Uterus (tissue), 4 donors: ENCODE results near the gene AIMP1. TPM values are rescaled to one million over a fixed set of nuclear protein-coding genes. Genes with fewer than 3 reads are reported as not detected.

ENCODE experiments used
- DNase-seq, 2 donors: peaks; one replicate each; pipeline ENCODE4 v3.0.0-alpha.2; 2019 to 2020
- H3K27ac ChIP-seq, 2 donors: fragments of 200-600 bp; sonication (generic); 1 replicate in 1 of 2; 2 replicates in 1 of 2; pipeline ENCODE4 v1.5.1; 2016 to 2018
- H3K27me3 ChIP-seq, 2 donors: fragments of 200-600 bp; sonication (generic); one replicate each; pipeline ENCODE4 v1.5.1; 2018 to 2019; ENCODE audit warnings: control low read depth in 1 of 2
- H3K36me3 ChIP-seq, 2 donors: fragments of 200-600 bp; sonication (generic); one replicate each; pipeline ENCODE4 v1.5.1; 2019; ENCODE audit warnings: control low read depth in 1 of 2
- H3K4me1 ChIP-seq, 2 donors: fragments of 200-600 bp; sonication (generic); one replicate each; pipeline ENCODE4 v1.5.1; 2018 to 2019; ENCODE audit warnings: control low read depth in 1 of 2
- H3K4me3 ChIP-seq, 2 donors: fragments of 200-600 bp; sonication (generic); 1 replicate in 1 of 2; 2 replicates in 1 of 2; pipeline ENCODE4 v1.5.1; 2018 to 2019; ENCODE audit warnings: mild to moderate bottlenecking in 1 of 2
- H3K9me3 ChIP-seq, 2 donors: fragments of 200-600 bp; sonication (generic); one replicate each; pipeline ENCODE4 v1.5.1; 2019; ENCODE audit warnings: control low read depth in 1 of 2
- POLR2A ChIP-seq, 2 donors: fragments of 450-650 bp; IDR thresholded peaks; one replicate each; pipeline ENCODE4 v1.6.1; 2016; ENCODE audit warnings: antibody characterized with exemption in 2 of 2, mild to moderate bottlenecking in 1 of 2, moderate library complexity in 1 of 2
- intact Hi-C: fragments of 100-400 bp; cut with DNase I; formaldehyde crosslinking; loops from one replicate; pipeline ENCODE4 v1.15.1; 2023; ENCODE audit warnings: low total_unique reads
- total RNA-seq, 4 donors: library from RNA; depleted of rRNA in 3 of 4; stranded (reverse); fragments of >200 nt in 3 of 4; gene quantifications; one replicate each; pipeline versions ENCODE4 v1.1.0 to v1.2.4, GENCODE V29; 2014 to 2023
- TF ChIP-seq, protein P1 (sequence below), 4 experiments: fragments of 200-600 bp in 2 of 4; fragments of 450-650 bp in 2 of 4; sonication (generic) in 2 of 4; IDR thresholded peaks; one replicate each; pipeline ENCODE4 v1.5.1; 2016 to 2019; ENCODE audit warnings: antibody characterized with exemption in 4 of 4, mild to moderate bottlenecking in 2 of 4, moderate library complexity in 1 of 4
- donor health status: DM: yes; HTN: yes; CAD: no.

The AIMP1 gene
- total RNA-seq, 4 donors from 2014 or later: 15.1 to 42.4 (median 29.3) TPM

- Histone ChIP-seq H3K9me3 (no peaks in the 10 kb centered on the region), H3K4me1 (no peaks in the 10 kb centered on the region), H3K27me3 (no peaks in the 10 kb centered on the region), H3K27ac (no peak overlapping the region), H3K4me3 (no peak overlapping the region), H3K36me3 (no peaks in the 10 kb centered on the region)
- intact Hi-C loops: no loop called here
- no peak for DNase-seq
- TF ChIP-seq POLR2A (IDR thresholded peaks at IDR 0.05): no peak
- TF ChIP-seq, protein P1, sequence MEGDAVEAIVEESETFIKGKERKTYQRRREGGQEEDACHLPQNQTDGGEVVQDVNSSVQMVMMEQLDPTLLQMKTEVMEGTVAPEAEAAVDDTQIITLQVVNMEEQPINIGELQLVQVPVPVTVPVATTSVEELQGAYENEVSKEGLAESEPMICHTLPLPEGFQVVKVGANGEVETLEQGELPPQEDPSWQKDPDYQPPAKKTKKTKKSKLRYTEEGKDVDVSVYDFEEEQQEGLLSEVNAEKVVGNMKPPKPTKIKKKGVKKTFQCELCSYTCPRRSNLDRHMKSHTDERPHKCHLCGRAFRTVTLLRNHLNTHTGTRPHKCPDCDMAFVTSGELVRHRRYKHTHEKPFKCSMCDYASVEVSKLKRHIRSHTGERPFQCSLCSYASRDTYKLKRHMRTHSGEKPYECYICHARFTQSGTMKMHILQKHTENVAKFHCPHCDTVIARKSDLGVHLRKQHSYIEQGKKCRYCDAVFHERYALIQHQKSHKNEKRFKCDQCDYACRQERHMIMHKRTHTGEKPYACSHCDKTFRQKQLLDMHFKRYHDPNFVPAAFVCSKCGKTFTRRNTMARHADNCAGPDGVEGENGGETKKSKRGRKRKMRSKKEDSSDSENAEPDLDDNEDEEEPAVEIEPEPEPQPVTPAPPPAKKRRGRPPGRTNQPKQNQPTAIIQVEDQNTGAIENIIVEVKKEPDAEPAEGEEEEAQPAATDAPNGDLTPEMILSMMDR (IDR thresholded peaks at IDR 0.05): no peak
These were observed 14.3 kb upstream of the AIMP1 start for GRCh38 chr4:106302062-106302438.

DNA sequence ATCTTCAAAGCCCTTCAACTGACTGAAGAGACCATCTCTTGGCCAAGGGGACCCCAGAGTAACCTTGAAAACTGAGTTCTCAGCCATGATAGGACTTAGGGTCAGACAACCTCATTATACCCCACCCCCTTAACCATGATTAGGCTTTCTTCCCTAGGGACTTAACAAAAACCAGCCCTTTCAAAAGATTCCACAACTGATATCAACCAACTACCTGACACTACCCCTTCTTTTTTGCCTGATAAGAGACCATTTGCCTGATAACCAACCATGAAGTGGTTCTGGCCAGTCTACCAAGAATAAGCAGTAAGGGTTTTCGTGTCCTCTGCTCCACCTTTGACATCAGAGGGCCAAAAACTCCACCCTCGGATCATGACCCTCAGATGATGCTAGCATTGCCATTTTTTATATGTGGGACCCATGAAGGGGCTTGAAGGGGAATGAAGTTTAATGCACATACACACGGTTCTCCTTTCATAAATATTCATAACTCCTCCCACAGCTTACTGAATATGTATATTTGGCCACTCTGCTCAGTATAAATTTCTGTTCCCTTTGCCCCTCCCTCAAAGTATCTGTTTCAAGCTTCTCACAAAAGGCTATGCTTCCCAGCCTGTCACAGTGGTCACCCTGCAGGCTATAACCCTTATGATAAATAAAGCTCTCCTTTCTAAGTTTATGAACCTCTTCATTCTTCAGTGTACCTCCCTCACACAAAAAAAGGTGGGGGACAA, 12.6 kb upstream of the AIMP1 start:
- Histone ChIP-seq H3K4me1 (no peaks in the 10 kb centered on the region), H3K9me3 (no peaks in the 10 kb centered on the region), H3K27me3 (no peaks in the 10 kb centered on the region), H3K27ac (no peak overlapping the region), H3K4me3 (no peak overlapping the region), H3K36me3 (no peaks in the 10 kb centered on the region)
- TF ChIP-seq, protein P1 (IDR thresholded peaks at IDR 0.05): no peak
- no peak for TF ChIP-seq POLR2A (IDR thresholded peaks at IDR 0.05)
- intact Hi-C loops: no loop called here
- no peak for DNase-seq

GRCh38 chr4:106304632-106305031, 11.7 kb upstream of the AIMP1 start:
- Histone ChIP-seq H3K9me3 (no peaks in the 10 kb centered on the region), H3K27me3 (no peaks in the 10 kb centered on the region), H3K36me3 (no peaks in the 10 kb centered on the region), H3K4me3 (no peak overlapping the region), H3K4me1 (no peaks in the 10 kb centered on the region), H3K27ac (no peak overlapping the region)
- no peak for DNase-seq
- intact Hi-C loops: no loop called here
- TF ChIP-seq POLR2A (IDR thresholded peaks at IDR 0.05): no peak
- TF ChIP-seq, protein P1 (IDR thresholded peaks at IDR 0.05): no peak

DNA sequence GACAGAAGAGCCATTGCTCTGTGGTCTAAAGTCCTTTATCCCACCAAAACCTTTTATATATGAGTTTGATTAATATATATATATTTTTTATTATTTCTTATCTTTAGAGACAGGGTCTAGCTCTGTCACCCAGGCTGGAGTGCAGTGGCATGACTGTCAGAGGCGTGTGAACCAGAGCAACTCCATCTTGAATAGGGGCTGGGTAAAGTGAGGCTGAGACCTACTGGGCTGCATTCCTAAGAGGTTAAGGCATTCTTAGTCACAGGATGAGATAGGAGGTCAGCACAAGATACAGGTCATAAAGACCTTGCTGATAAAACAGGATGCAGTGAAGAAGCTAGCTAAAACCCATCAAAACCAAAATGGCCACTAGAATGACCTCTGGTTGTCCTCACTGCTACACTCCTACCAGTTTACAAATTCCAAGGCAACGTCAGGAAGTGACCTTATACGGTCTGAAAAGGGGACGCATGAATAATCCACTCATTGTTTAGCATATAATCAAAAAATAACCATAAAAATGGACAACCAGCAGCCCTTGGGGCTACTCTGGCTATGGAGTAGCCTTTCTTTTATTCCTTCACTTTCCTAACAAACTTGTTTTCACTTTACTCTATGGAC, 10.8 kb upstream of the AIMP1 start:
- Histone ChIP-seq H3K4me1 (no peaks in the 10 kb centered on the region), H3K27ac (no peak overlapping the region), H3K9me3 (no peaks in the 10 kb centered on the region), H3K27me3 (no peaks in the 10 kb centered on the region), H3K4me3 (no peak overlapping the region), H3K36me3 (no peaks in the 10 kb centered on the region)
- intact Hi-C loops: no loop called here
- TF ChIP-seq POLR2A (IDR thresholded peaks at IDR 0.05): no peak
- TF ChIP-seq, protein P1 (IDR thresholded peaks at IDR 0.05): no peak
- DNase-seq: no peak

DNA sequence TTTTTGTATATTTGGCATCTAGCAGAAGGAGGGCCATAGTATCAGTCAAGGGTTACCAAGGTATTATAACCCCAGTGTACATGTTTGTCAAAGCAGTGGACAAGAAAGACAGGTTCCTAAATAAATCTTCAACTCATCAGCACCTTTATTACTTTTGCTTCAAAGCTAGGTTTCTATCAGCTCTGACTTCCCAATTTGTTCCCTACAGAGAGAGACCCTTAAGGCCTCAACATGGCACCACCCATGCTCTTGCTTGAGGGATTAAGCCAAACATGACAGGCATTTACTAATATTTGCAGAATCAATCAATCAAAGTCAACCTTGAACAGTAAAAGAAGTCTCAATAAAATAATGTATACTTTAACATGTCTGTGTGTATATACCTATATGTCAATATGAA, 9.8 kb upstream of the AIMP1 start:
- H3K4me1 ChIP-seq: no peaks in the 10 kb centered on the region
- no peak for DNase-seq
- intact Hi-C loops: no loop called here
- no peaks in the 10 kb centered on the region for H3K36me3 ChIP-seq
- TF ChIP-seq, protein P1 (IDR thresholded peaks at IDR 0.05): no peak
- no peak for TF ChIP-seq POLR2A (IDR thresholded peaks at IDR 0.05)
- no peak overlapping the region for H3K4me3 ChIP-seq
- H3K27me3 ChIP-seq: no peaks in the 10 kb centered on the region
- H3K9me3 ChIP-seq: no peaks in the 10 kb centered on the region
- no peak overlapping the region for H3K27ac ChIP-seq
